Stomach (tissue), 9 donors: Measurements from ENCODE around the gene BICDL1. TPM values are rescaled to one million over a fixed set of nuclear protein-coding genes. Genes with fewer than 3 reads are reported as not detected.

Experiments used
- DNase-seq, 2 donors: peaks; one replicate each; pipeline versions ENCODE4 v3.0.0 to v3.0.0-alpha.2; 2013 to 2019
- H3K27ac ChIP-seq, 5 donors: fragments of 200-600 bp in 4 of 5; sonication (generic) in 4 of 5; one replicate each; pipeline ENCODE4 v1.5.1; 2013 to 2019; ENCODE audit warnings: mild to moderate bottlenecking in 1 of 5, moderate library complexity in 1 of 5
- H3K27me3 ChIP-seq, 3 donors: fragments of 200-600 bp; sonication (generic); one replicate each; pipeline ENCODE4 v1.5.1; 2017 to 2019; ENCODE audit warnings: mixed run types in 1 of 3
- H3K36me3 ChIP-seq, 4 donors: fragments of 200-600 bp; sonication (generic); 1 replicate in 3 of 4; 2 replicates in 1 of 4; pipeline ENCODE4 v1.5.1; 2016 to 2019
- H3K4me1 ChIP-seq, 4 donors: fragments of 200-600 bp; sonication (generic); one replicate each; pipeline ENCODE4 v1.5.1; 2016 to 2019
- H3K4me3 ChIP-seq, 4 donors: fragments of 200-600 bp; sonication (generic) in 3 of 4; one replicate each; pipeline ENCODE4 v1.5.1; 2016 to 2019; ENCODE audit warnings: mild to moderate bottlenecking in 1 of 4
- H3K9me3 ChIP-seq, 4 donors: fragments of 200-600 bp; sonication (generic); one replicate each; pipeline ENCODE4 v1.5.1; 2016 to 2019
- CTCF ChIP-seq, 7 experiments: fragments of 450-650 bp in 4 of 7; fragments of 200-600 bp in 3 of 7; sonication (generic) in 3 of 7; IDR thresholded peaks; one replicate each; pipeline ENCODE4 v1.5.1; 2016 to 2019; ENCODE audit warnings: antibody characterized with exemption in 7 of 7, control low read depth in 2 of 7, mild to moderate bottlenecking in 1 of 7
- EP300 ChIP-seq: sonication (generic); formaldehyde crosslinking; IDR thresholded peaks from one replicate; pipeline ENCODE4 v1.6.1; 2017; ENCODE audit warnings: antibody characterized with exemption
- POLR2A ChIP-seq, 4 donors: fragments of 450-650 bp; IDR thresholded peaks; one replicate each; pipeline ENCODE4 v1.6.1; 2016; ENCODE audit warnings: antibody characterized with exemption in 4 of 4, control low read depth in 2 of 4, mild to moderate bottlenecking in 1 of 4, moderate library complexity in 1 of 4
- POLR2AphosphoS5 ChIP-seq, 3 donors: sonication (generic); formaldehyde crosslinking; IDR thresholded peaks; one replicate each; pipeline ENCODE4 v1.6.1; 2016; ENCODE audit warnings: antibody characterized with exemption in 3 of 3
- WGBS, 5 donors: extraction: QIAGEN DNeasy Blood & Tissue Kit in 3 of 5; methylation state at CpG; one replicate each; pipeline versions ENCODE4 v1.1.5 to v1.1.7; 2013 to 2018; 5-methylcytosine and 5-hydroxymethylcytosine counted together
- intact Hi-C: fragments of 100-400 bp; cut with DNase I; formaldehyde crosslinking; loops from one replicate; pipeline ENCODE4 v1.15.1; 2023; ENCODE audit warnings: low total_unique reads
- polyA plus RNA-seq, 3 donors: library from polyadenylated mRNA; stranded (reverse); fragments of 200-250 nt; gene quantifications; one replicate each; pipeline ENCODE4 v1.2.3, GENCODE V29; 2013
- total RNA-seq, 5 donors: library from RNA; depleted of rRNA; stranded (reverse); fragments of >200 nt; gene quantifications; one replicate each; pipeline versions ENCODE4 v1.1.0 to v1.2.3, GENCODE V29; 2014 to 2016
- donor health status: healthy with polysubstance abuse.
- donor health status: Bipolar disorder and iron deficiency.
- donor health status: healthy.

The BICDL1 gene
- total and polyA plus RNA-seq, 8 donors: 8.6 to 68.7 (median 25.4) TPM

- Histone ChIP-seq H3K4me1 (peaks cover 10 to 45% (median 19%) of the 10 kb centered on the region in 4 donors), H3K36me3 (peaks cover 87 to 100% (median 100%) of the 10 kb centered on the region in 4 donors), H3K4me3 (no peak overlapping the region), H3K27ac (peak overlapping the region; percentile 57 to 82 (median 67)), H3K9me3 (no peaks in the 10 kb centered on the region), H3K27me3 (no peaks in the 10 kb centered on the region)
- WGBS, 5 donors: 93 to 100% (median 97%) methylated on average over 7 to 15 of the region's 15 CpGs
- intact Hi-C loops: no loop called here
- TF ChIP-seq EP300 (no peak), POLR2AphosphoS5 (IDR thresholded peaks at IDR 0.05) (no peak), CTCF (IDR thresholded peaks at IDR 0.05) (no peak), POLR2A (IDR thresholded peaks at IDR 0.05) (no peak)
- DNase-seq: no peak
Observed at GRCh38 chr12:120131116-120131515, 142.1 kb downstream of the BICDL1 start.

GRCh38 chr12:120132054-120132836, 143.2 kb downstream of the BICDL1 start:
- TF ChIP-seq POLR2AphosphoS5 (IDR thresholded peaks at IDR 0.05): peak in 1 of 3 donors; percentile 58
- no peak for TF ChIP-seq EP300
- Histone ChIP-seq H3K4me1 (peaks cover 10 to 34% (median 19%) of the 10 kb centered on the region in 4 donors), H3K4me3 (peak overlapping the region in 1 of 4 donors; percentile 1), H3K9me3 (no peaks in the 10 kb centered on the region), H3K27ac (peak overlapping the region; percentile 57 to 82 (median 79)), H3K36me3 (peaks cover 97 to 100% (median 100%) of the 10 kb centered on the region in 4 donors), H3K27me3 (no peaks in the 10 kb centered on the region)
- peak; percentile 47 to 64 for DNase-seq
- 30 to 67% (median 53%) methylated on average over 9 of the region's 9 CpGs for WGBS, 5 donors
- intact Hi-C loops: no loop called here

- Histone ChIP-seq H3K4me1 (peaks cover 10 to 30% (median 19%) of the 10 kb centered on the region in 4 donors), H3K36me3 (peaks cover 97 to 100% (median 100%) of the 10 kb centered on the region in 4 donors), H3K27me3 (no peaks in the 10 kb centered on the region), H3K9me3 (no peaks in the 10 kb centered on the region), H3K4me3 (no peak overlapping the region), H3K27ac (peak overlapping the region; percentile 57 to 82 (median 79))
- DNase-seq: peak in 1 of 2 donors; percentile 43
- WGBS, 5 donors: 46 to 67% (median 54%) methylated on average over 5 to 6 of the region's 6 CpGs
- TF ChIP-seq POLR2AphosphoS5 (IDR thresholded peaks at IDR 0.05): no peak
- TF ChIP-seq CTCF (IDR thresholded peaks at IDR 0.05): no peak
- no peak for TF ChIP-seq POLR2A (IDR thresholded peaks at IDR 0.05)
- TF ChIP-seq EP300: no peak
- intact Hi-C loops: no loop called here
Observed at GRCh38 chr12:120132863-120133385, 143.9 kb downstream of the BICDL1 start.

GRCh38 chr12:120134307-120134980, 145.4 kb downstream of the BICDL1 start:
- H3K27me3 ChIP-seq: no peaks in the 10 kb centered on the region
- no peaks in the 10 kb centered on the region for H3K9me3 ChIP-seq
- DNase-seq: no peak
- no peak overlapping the region for H3K27ac ChIP-seq
- TF ChIP-seq POLR2AphosphoS5 (IDR thresholded peaks at IDR 0.05) (no peak), CTCF (IDR thresholded peaks at IDR 0.05) (no peak), POLR2A (IDR thresholded peaks at IDR 0.05) (no peak), EP300 (no peak)
- H3K36me3 ChIP-seq: peaks cover 98 to 100% (median 100%) of the 10 kb centered on the region in 4 donors
- intact Hi-C loops: no loop called here
- peaks cover 10 to 30% (median 19%) of the 10 kb centered on the region in 4 donors for H3K4me1 ChIP-seq
- WGBS, 5 donors: 94 to 98% (median 97%) methylated on average over 19 to 20 of the region's 20 CpGs
- no peak overlapping the region for H3K4me3 ChIP-seq
